ENCODE measurements around the gene FBXW7. TPM values are rescaled to one million over a fixed set of nuclear protein-coding genes. Genes with fewer than 3 reads are reported as not detected.

Gene FBXW7
- total and polyA plus RNA-seq, 2 of the 13 experiments (the other 11 are each of a cell fraction or from before 2014, with no cell fraction given) = 5.0 to 40.9 TPM

GRCh38 chr4:152408514-152409327 lies 127.2 kb downstream of the FBXW7 start:
- FAIRE-seq (peak; percentile 39), DNase-seq (ENCODE audit: low spot score) (peak; percentile 37), ATAC-seq (peak; percentile 56)
- Histone ChIP-seq H4K20me1 (ENCODE audit: insufficient read depth, low read length) (no peaks in the 10 kb centered on the region), H2AFZ (ENCODE audit: low read length) (no peak overlapping the region), H3K79me2 (ENCODE audit: insufficient read depth, low read length) (peaks cover 2% of the 10 kb centered on the region), H3K27ac (ENCODE audit: extremely low read length, insufficient read depth, low read length) (no peak overlapping the region), H3K36me3 (replicated peaks in 1 of 2; ENCODE audit: control insufficient read depth in 1 of 2, insufficient read depth in 2 of 2, low read length in 2 of 2) (peaks cover 1 to 6% of the 10 kb centered on the region in 2 experiments; a peak in 3 of 5 replicates), H3K4me3 (replicated peaks in 1 of 3; ENCODE audit: insufficient read depth in 1 of 3, low read depth in 2 of 3, low read length in 3 of 3) (no peak overlapping the region), H3K4me2 (ENCODE audit: low read depth, low read length) (no peak overlapping the region), H3K27me3 (ENCODE audit: control insufficient read depth in 1 of 2, insufficient read depth in 2 of 2, low read length in 2 of 2) (no peaks in the 10 kb centered on the region), H3K4me1 (ENCODE audit: insufficient read depth, low read length) (peaks cover under 1% of the 10 kb centered on the region; the same call in 1 of the 2 replicates), H3K9ac (ENCODE audit: insufficient read depth, low read depth, low read length) (no peak overlapping the region), H3K9me3 (ENCODE audit: low read length) (no peaks in the 10 kb centered on the region)
- 77% methylated on average over 3 of the region's 3 CpGs for WGBS (ENCODE audit: low lambda C conversion rate)
- ChIA-PET POLR2A (no interaction called here), CTCF (ENCODE audit: low intra/inter-chr PET ratio, low total read pairs) (interaction anchor here (1.1 to 1.9 kb wide), 2 partner anchors 231 to 327 kb away, joined by 4 to 11 read pairs; no protein-coding TSS in a partner anchor)
- in situ Hi-C loops (cut with HindIII; ENCODE audit: extremely low pct_ligation_motif_present, low pct_unique_long_range_greater_than_20kb) = no loop called here
- intact Hi-C loops (cut with micrococcal nuclease; ENCODE audit: unreplicated experiment) = loop anchor here (1.0 to 2.0 kb wide), 2 partner anchors 232 to 327 kb away; no protein-coding TSS in a partner anchor
- BruUV-seq (replicated peaks) = no TSS peak
- TF ChIP-seq ZFX (CRISPR knock-in tag; IDR thresholded peaks at IDR 0.05; ENCODE audit: low read depth) (no peak), ZNF24 (IDR thresholded peaks at IDR 0.05) (no peak), ARHGAP35 (CRISPR knock-in tag; IDR thresholded peaks at IDR 0.05; ENCODE audit: borderline replicate concordance) (no peak), RAD21 (CRISPR knock-in tag; IDR thresholded peaks at IDR 0.05) (no peak), WIZ (CRISPR knock-in tag; IDR thresholded peaks at IDR 0.05) (no peak), CTCF (CRISPR knock-in tag; IDR thresholded peaks at IDR 0.05) (peak; percentile 68), REXO4 (CRISPR knock-in tag; IDR thresholded peaks at IDR 0.05; ENCODE audit: borderline replicate concordance) (no peak), ZNF136 (CRISPR knock-in tag; IDR thresholded peaks at IDR 0.05; ENCODE audit: low read depth) (no peak), KAT2B (IDR thresholded peaks at IDR 0.05; ENCODE audit: borderline replicate concordance, low read depth, low read length) (no peak), MAFF (IDR thresholded peaks at IDR 0.05; ENCODE audit: low read depth, low read length) (peak; percentile 90), SMAD3 (CRISPR knock-in tag; IDR thresholded peaks at IDR 0.05) (no peak), SMC3 (IDR thresholded peaks at IDR 0.05; ENCODE audit: low read length) (peak; percentile 45; the same call in 1 of the 2 replicates), MAFK (conservative IDR thresholded peaks at IDR 0.05 in 1 of 2, IDR thresholded peaks at IDR 0.05 in 1 of 2; ENCODE audit: low read length in 2 of 2) (peak; percentile 87 to 91), TARDBP (CRISPR knock-in tag; IDR thresholded peaks at IDR 0.05) (no peak), STAG1 (CRISPR knock-in tag; IDR thresholded peaks at IDR 0.05) (peak; percentile 79), ZC3H4 (CRISPR knock-in tag; IDR thresholded peaks at IDR 0.05; ENCODE audit: borderline replicate concordance) (no peak), ZNF362 (CRISPR knock-in tag; IDR thresholded peaks at IDR 0.05; ENCODE audit: borderline replicate concordance) (no peak), THAP11 (CRISPR knock-in tag; IDR thresholded peaks at IDR 0.05) (no peak), ZBTB43 (CRISPR knock-in tag; conservative IDR thresholded peaks at IDR 0.05) (no peak), ZNF264 (CRISPR knock-in tag; IDR thresholded peaks at IDR 0.05) (no peak)

All from HepG2 (cell line).